GM18511 (cell line): Measurements from ENCODE around the gene DPP8.
"Not testable (repeated sequence)": the region's sequence is repeated elsewhere in the genome, so short reads cannot be mapped to it uniquely, and the experiment has no call there.

ENCODE experiments used
- ATAC-seq: cut with Tn5 transposase; IDR thresholded peaks from one replicate; pipeline ENCODE4 v1.9.1; 2021; ENCODE audit warnings: mild to moderate bottlenecking, moderate library complexity; ENCODE audit not compliant: unreplicated experiment

Gene DPP8

DNA sequence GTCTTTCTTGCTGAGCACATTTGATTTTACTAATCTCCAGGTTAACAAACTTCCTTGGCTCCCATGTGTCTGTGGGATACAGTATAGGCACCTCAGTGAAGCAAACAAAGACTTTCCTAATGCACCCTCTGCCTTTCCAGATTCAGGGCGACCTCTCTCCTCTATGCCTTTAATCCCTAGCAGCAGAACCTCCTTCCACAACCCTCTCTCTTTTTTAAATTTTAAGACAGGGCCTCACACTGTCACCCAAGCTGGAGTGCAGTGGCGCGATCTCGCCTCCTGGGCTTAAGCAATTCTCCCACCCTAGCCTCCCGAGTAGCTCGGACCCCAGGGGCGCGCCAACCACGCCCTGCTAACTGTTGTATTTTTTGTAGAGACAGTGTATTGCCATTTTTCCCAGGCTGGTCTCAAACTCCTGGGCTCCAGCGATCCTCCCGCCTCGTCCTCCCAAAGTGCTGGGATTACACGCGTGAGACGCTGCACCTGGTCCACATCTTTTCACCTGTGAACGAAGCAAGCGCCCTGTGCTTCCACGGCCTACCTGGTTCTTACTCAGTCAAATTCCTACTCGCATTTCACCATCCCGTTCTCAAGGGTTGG is 11.1 kb upstream of the DPP8 start:
- ATAC-seq = no peak

DNA sequence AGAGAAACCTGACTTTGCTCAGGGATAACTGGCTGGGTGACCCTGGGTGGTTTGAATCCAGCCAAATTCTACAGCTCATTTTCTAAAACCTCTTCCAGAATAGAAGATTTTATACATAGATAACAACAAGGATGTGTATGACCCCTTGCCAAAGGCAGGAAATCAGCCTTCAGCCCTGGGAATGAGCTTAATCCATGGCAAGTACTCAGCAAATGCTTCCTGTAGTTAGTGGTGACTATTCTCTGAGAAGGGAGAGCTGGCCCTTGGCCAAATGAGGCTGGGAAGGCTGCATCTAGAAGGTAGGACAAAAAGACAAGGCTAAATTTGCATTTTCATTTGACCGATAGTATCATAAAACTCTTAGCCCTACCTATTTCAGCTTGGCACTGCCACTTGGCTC is 8.1 kb upstream of the DPP8 start:
- ATAC-seq = no peak

- no peak for ATAC-seq
Measured at GRCh38 chr15:65524226-65524625, 6.7 kb upstream of the DPP8 start.

GRCh38 chr15:65521350-65521749 is 3.9 kb upstream of the DPP8 start:
- no peak for ATAC-seq

DNA sequence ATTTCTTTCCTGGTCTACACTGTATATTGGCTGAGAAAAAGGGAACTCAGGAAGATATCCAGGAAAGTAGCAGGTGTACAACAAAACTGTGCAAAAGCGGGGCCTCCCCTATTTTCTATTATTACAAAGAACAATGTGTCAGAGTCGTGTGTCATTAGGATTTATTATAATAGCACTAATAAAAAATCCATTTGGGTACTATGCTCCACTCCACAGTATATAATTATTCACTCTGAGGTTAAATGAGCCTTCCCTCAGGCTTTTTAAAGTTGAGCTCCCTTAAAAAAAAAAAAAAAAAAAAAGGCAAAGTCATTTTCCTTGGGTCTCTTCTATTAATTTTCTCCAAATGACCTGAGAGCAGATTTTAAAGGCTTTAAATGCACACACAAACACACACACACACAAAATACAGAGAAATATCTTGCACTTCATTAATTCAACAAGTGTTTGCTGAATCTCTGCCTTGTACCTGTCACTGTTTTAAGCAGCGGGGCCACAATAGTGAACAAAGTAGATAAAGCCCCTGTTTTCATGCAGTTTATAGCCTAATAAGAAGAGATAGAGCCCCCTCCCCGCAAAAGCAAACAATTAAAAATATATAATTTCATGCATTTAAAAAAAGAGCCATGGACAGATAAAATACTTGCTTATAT is 1.3 kb upstream of the DPP8 start:
- ATAC-seq = no peak

DNA sequence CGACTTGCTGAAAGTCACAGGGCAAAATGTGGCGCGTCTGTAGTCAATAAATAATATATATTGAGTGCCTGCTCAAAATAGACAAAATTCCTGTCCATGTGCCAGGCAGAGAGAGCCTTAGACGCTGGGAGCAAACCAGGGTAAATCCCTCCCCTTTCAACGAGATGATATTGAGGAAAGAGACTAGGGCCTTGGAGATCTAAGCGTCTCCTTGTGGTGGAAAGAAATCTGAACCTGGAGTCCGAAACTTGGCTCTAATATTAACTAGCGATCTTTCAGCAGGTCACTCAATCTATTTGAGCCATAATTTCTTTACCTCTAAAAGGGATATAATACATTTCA is 348 bp upstream of the DPP8 start:
- no peak for ATAC-seq

DNA sequence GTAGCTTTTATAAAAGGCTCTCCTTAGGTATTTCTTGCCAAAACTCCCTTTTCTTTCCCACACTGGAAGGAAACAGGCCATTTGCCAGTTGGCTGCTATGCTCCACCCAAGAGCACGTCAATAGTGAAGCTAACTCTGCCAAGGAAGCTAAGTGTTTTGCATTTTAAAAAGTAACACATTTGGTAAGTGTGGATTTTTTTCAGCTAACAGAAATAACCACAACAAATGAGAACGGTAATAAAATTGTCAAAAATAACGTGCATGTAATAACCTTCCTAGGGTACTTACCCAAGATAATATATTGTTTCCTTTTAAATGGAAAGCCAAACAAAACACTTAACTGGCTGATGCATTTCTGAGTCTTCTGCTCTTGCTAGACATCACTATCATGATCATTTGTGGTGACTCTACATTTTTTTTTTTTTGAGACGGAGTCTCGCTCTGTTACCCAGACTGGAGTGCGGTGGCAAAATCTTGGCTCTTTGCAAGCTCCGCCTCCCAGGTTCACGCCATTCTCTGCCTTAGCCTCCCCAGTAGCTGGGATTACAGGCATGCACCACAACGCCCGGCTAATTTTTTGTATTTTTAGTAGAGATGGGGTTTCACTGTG is 4.6 kb downstream of the DPP8 start:
- no peak for ATAC-seq

DNA sequence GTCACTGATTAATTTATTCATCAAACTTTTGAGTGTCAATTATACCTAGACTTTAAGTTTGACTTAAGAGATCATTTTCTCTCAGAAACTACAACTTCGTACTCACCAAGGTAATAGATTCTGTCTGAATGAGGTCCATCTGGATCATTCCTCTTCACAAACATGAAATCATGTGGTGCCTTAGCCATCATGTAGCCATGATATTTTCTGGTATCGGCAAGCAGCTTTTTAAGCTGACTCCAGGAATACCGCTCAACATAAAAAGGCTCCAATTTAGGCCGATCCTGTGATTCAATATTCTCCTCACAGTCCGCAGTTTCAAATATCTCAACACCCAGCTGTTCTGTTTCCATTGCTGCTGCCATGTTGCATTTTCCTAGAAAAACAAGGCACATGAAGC is 5.3 kb downstream of the DPP8 start:
- no peak for ATAC-seq

- no peak for ATAC-seq
Measured at GRCh38 chr15:65509321-65509720, 8.2 kb downstream of the DPP8 start.

- no peak for ATAC-seq
Measured at GRCh38 chr15:65494076-65494475, 23.4 kb downstream of the DPP8 start.

- ATAC-seq = no peak
Measured at GRCh38 chr15:65484876-65485275, 32.6 kb downstream of the DPP8 start.

DNA sequence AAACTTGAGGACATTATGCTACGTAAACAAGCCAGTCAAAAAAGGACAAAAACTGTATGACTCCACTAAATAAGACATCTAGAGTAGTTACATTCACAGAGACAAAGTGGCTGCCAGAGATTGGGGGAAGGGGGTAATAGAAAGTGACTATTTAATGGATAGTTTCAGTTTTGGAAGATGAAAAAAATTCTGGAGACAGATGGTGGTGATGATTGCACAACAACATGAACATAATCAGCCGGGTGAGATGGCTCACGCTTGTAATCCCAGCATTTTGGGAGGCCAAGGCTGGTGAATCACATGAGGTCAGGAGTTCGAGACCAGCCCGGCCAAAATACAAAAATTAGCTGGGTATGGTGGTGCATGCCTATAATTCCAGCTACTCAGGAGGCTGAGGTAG is 40.6 kb downstream of the DPP8 start:
- ATAC-seq = no peak

DNA sequence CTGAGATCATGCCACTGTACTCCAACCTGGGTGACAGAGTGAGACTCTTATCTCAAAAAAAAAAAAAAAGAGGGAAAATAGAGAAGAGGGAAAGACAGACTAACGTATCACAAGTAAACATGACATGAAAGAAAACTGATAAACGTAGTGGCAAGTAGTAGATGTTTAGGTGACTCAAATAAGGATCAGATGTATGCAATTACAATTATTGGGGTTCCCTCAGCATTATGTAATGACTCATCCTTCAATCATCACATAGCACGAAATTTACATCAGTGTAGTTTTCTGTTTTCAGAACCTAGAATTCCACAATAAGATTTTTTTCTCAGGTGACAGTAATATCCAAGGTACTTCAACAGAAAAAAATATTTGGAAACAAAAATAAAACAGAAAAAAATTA is 46.6 kb downstream of the DPP8 start:
- ATAC-seq = no peak

- no peak for ATAC-seq
Measured at GRCh38 chr15:65468229-65468909, 49.1 kb downstream of the DPP8 start.

GRCh38 chr15:65466901-65467300 is 50.6 kb downstream of the DPP8 start:
- ATAC-seq = no peak

- ATAC-seq = not testable (repeated sequence)
Measured at GRCh38 chr15:65463096-65463495, 54.4 kb downstream of the DPP8 start.

- ATAC-seq = no peak
Measured at GRCh38 chr15:65460741-65461347, 56.6 kb downstream of the DPP8 start.

DNA sequence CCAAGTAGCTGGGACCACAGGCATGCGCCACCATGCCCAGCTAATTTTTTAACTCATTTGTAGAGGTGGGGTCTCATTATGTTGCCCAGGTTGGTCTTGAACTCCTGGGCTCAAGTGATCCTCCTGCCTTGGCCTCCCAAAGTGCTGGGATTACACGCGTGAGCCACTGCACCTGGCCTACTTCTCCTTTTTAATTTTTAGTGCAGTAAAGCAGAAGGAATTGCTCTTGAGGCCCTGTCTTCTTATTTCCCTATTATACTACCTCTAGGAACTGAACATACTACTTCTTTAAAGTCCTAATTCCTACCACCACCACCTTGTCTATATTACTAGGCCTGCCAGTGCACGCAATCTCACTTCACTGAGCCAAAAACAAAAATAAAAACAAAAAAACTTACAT is 62.2 kb downstream of the DPP8 start:
- ATAC-seq = not testable (repeated sequence)

- ATAC-seq = no peak
Measured at GRCh38 chr15:65451989-65452388, 65.5 kb downstream of the DPP8 start.

GRCh38 chr15:65450556-65450955 is 66.9 kb downstream of the DPP8 start:
- no peak for ATAC-seq

DNA sequence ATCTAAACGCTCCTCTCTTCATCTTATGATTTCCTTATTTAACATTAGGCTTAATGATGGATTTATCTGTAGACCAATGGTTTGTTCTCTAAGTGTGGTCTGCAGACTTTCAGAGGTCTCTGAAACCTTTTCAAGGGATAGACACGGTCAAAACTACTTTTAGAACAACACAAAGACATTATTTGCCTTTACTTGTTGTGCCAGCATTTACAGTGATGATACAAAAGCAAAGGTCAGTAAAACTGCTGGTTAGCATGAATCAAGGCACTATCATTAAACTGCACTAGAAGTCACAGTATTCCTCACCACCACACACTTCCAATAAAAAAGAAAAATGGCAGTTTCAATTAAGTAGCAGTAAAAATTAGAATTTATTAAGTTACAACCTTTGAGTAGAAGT is 70.3 kb downstream of the DPP8 start:
- ATAC-seq = no peak

GRCh38 chr15:65434201-65434600 is 83.3 kb downstream of the DPP8 start:
- ATAC-seq = no peak
